Upper lobe of right lung (tissue), 1 donor: Measurements from ENCODE around the gene ASB1. TPM values are rescaled to one million over a fixed set of nuclear protein-coding genes. Genes with fewer than 3 reads are reported as not detected.

Experiments
- ATAC-seq: fragments of 200-7000 bp; cut with Tn5 transposase; one replicate; pipeline ENCODE4 v1.9.1; 2020; ENCODE audit warnings: mild to moderate bottlenecking, moderate library complexity
- DNase-seq: peaks from one replicate; pipeline ENCODE4 v3.0.0-alpha.2; 2020
- H3K27ac ChIP-seq: fragments of 200-600 bp; one replicate; pipeline ENCODE4 v1.8.0; 2022
- H3K27me3 ChIP-seq: fragments of 200-600 bp; one replicate; pipeline ENCODE4 v1.8.0; 2022; ENCODE audit warnings: mild to moderate bottlenecking
- H3K36me3 ChIP-seq: fragments of 200-600 bp; one replicate; pipeline ENCODE4 v1.8.0; 2022
- H3K4me1 ChIP-seq: fragments of 200-600 bp; one replicate; pipeline ENCODE4 v1.8.0; 2022
- H3K4me3 ChIP-seq: fragments of 200-600 bp; one replicate; pipeline ENCODE4 v1.8.0; 2022; ENCODE audit warnings: mild to moderate bottlenecking
- H3K9me3 ChIP-seq: fragments of 200-600 bp; one replicate; pipeline ENCODE4 v1.8.0; 2022
- intact Hi-C: fragments of 100-400 bp; cut with DNase I; formaldehyde crosslinking; loops from one replicate; pipeline ENCODE4 v1.11.0; 2022
- total RNA-seq: library from RNA; stranded (reverse); fragmentation: NEBNext Ultra II Directional; extraction: Animal tissue kit (Norgen Biotek cat#: 25700); gene quantifications from one replicate; pipeline ENCODE4 v1.2.1, GENCODE V29; 2021
- TF ChIP-seq, protein P1 (sequence below): fragments of 200-600 bp; IDR thresholded peaks from one replicate; pipeline ENCODE4 v1.8.0; 2022; ENCODE audit warnings: antibody characterized with exemption
- donor health status: DM: no; HTN: yes; CAD: no; lungs with severe emphysema.

The ASB1 gene
- total RNA-seq, 1 donor from 2014 or later = 26.6 TPM

DNA sequence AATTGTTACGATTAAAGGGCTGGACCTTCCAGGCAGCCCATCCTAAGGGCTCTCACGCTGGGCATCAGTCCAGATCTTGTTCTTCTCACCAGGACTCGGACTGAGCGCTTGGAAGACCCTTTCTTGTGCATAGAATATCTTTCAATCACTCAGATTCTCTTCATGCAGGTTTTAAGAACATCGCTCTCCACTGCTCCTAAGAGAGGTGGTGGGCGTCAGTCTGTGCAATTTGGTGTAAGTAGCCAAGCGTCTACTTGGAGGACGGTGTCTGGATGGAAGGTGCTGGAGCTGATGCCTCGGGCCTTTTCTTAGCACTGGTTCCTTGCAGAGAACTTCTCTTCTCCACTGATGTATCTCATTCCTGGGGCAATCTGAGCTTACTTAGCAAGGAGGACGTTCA, 68.7 kb downstream of the ASB1 start:
- Histone ChIP-seq H3K4me3 (no peak overlapping the region), H3K27ac (no peak overlapping the region), H3K9me3 (no peaks in the 10 kb centered on the region), H3K27me3 (no peaks in the 10 kb centered on the region), H3K36me3 (no peaks in the 10 kb centered on the region), H3K4me1 (no peaks in the 10 kb centered on the region)
- DNase-seq = no peak
- intact Hi-C loops = no loop called here
- ATAC-seq = no peak
- TF ChIP-seq, protein P1, sequence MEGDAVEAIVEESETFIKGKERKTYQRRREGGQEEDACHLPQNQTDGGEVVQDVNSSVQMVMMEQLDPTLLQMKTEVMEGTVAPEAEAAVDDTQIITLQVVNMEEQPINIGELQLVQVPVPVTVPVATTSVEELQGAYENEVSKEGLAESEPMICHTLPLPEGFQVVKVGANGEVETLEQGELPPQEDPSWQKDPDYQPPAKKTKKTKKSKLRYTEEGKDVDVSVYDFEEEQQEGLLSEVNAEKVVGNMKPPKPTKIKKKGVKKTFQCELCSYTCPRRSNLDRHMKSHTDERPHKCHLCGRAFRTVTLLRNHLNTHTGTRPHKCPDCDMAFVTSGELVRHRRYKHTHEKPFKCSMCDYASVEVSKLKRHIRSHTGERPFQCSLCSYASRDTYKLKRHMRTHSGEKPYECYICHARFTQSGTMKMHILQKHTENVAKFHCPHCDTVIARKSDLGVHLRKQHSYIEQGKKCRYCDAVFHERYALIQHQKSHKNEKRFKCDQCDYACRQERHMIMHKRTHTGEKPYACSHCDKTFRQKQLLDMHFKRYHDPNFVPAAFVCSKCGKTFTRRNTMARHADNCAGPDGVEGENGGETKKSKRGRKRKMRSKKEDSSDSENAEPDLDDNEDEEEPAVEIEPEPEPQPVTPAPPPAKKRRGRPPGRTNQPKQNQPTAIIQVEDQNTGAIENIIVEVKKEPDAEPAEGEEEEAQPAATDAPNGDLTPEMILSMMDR = no peak

DNA sequence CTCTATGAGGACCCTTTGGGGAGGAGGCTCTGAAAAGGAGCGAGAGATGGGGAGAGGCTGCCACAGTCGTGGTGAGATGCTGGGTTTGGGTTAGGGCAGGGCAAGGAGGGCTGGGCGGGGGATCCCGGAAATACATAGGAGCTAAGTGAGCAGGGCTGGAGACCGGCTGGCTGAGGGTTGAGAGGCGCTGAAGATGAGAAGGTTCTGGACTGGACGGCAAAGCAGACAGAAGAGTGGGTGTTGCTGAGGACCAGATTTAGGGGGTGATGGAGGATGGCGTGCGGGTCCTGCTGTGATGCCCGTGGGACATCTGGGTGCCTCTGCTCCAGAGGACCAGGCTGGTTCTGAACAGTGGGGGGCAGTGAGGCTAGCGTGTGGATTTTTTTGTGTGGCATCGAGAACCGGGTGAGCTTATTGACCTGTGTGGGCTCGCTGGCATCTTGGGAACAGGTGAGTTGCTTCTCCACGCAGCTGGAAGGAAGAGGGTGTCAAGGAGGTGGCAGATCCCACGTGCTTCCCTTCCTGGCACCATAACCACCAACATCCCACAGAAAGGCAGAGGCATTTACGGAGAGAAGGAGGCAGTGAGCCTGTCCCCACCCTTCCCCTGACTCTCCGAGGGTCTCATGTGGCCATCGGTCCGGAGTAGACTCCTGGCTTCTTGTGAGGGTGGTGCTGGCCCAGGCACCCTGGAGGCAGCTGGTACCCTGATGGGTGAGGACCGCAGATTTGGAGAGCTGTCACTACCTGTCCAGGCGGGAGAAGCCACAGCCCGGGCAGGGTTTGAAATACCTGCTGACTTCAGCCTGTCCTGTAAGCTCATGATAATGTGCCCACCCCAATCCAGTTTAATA, 70.3 kb downstream of the ASB1 start:
- TF ChIP-seq, protein P1 = no peak
- Histone ChIP-seq H3K9me3 (no peaks in the 10 kb centered on the region), H3K4me1 (no peaks in the 10 kb centered on the region), H3K27me3 (no peaks in the 10 kb centered on the region), H3K27ac (no peak overlapping the region), H3K36me3 (no peaks in the 10 kb centered on the region), H3K4me3 (no peak overlapping the region)
- intact Hi-C loops = no loop called here
- no peak for ATAC-seq
- peak; percentile 53 for DNase-seq

- no peaks in the 10 kb centered on the region for H3K4me1 ChIP-seq
- no peak overlapping the region for H3K27ac ChIP-seq
- H3K27me3 ChIP-seq = no peaks in the 10 kb centered on the region
- no peaks in the 10 kb centered on the region for H3K36me3 ChIP-seq
- ATAC-seq (no peak), DNase-seq (peak; percentile 31)
- intact Hi-C loops = no loop called here
- no peaks in the 10 kb centered on the region for H3K9me3 ChIP-seq
- H3K4me3 ChIP-seq = no peak overlapping the region
- TF ChIP-seq, protein P1 = no peak
Observed at GRCh38 chr2:238497610-238498005, 70.9 kb downstream of the ASB1 start.

DNA sequence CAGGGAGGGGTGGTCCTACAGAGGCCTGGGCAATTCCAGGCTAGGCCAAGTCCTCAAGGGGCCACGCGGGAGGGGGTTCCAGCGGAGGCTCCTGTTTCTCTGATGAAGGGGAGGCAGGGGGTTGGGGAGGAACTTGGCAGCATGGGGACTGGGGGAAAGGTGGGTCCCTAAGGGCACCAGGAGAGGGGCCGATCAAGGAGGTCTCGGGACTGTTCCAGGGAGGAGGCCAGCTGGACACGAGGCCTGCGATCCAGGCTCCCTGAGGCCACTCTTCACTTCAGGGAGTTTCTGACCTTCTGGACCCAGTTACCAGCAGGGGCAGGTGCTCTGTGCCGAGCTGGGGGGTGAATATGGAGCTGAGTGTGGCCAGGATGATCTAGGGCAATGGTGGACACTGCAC, 71.5 kb downstream of the ASB1 start:
- Histone ChIP-seq H3K4me3 (no peak overlapping the region), H3K27ac (no peak overlapping the region), H3K27me3 (no peaks in the 10 kb centered on the region), H3K4me1 (no peaks in the 10 kb centered on the region), H3K36me3 (no peaks in the 10 kb centered on the region), H3K9me3 (no peaks in the 10 kb centered on the region)
- intact Hi-C loops = no loop called here
- TF ChIP-seq, protein P1 = no peak
- ATAC-seq = no peak
- DNase-seq = peak; percentile 47

GRCh38 chr2:238498691-238499295, 72.1 kb downstream of the ASB1 start:
- intact Hi-C loops = no loop called here
- Histone ChIP-seq H3K36me3 (no peaks in the 10 kb centered on the region), H3K27me3 (no peaks in the 10 kb centered on the region), H3K27ac (no peak overlapping the region), H3K4me3 (no peak overlapping the region), H3K4me1 (no peaks in the 10 kb centered on the region), H3K9me3 (no peaks in the 10 kb centered on the region)
- DNase-seq = peak; percentile 52
- ATAC-seq = no peak
- TF ChIP-seq, protein P1 = no peak
